Measurements from ENCODE around the gene KLHL22. TPM values are rescaled to one million over a fixed set of nuclear protein-coding genes. Genes with fewer than 3 reads are reported as not detected.

The KLHL22 gene
- total RNA-seq, 4 donors from 2014 or later, result 38.0 to 76.9 (median 61.0) TPM

- Histone ChIP-seq H3K4me1 (peaks cover 15 to 42% of the 10 kb centered on the region in 2 donors), H3K27ac (no peak overlapping the region), H3K4me3 (replicated peaks in 1 of 3) (no peak overlapping the region), H3K9me3 (no peaks in the 10 kb centered on the region), H3K36me3 (no peaks in the 10 kb centered on the region), H3K27me3 (no peaks in the 10 kb centered on the region)
- no peak for TF ChIP-seq CTCF (IDR thresholded peaks at IDR 0.05)
- no peak for TF ChIP-seq POLR2A (IDR thresholded peaks at IDR 0.05)
- 95% methylated on average over 2 of the region's 2 CpGs for WGBS, 2 donors
- intact Hi-C loops (cut with DNase I), result no loop called here
- DNase-seq, result no peak
Measured at GRCh38 chr22:20397498-20397897, 98.1 kb downstream of the KLHL22 start.

DNA sequence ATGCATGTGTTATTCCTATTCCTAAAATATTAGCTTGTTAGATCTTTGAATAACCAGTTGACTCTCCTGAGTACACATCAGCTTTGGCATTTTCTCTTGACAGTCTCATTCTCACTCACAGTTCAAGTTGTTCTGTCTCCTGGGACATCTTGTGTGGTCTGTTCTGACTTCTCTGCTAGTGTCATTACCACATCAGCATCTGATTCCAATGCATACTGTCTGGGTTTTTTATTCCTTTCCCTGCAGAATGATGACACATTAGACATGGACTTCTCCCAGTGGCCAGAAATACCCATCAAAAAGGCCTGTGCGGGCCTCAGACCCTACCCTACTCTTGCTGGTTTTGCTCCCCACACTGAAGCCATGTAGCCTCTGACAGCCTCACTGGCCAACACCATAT, 99.0 kb downstream of the KLHL22 start:
- Histone ChIP-seq H3K27me3 (no peaks in the 10 kb centered on the region), H3K9me3 (no peaks in the 10 kb centered on the region), H3K27ac (no peak overlapping the region), H3K4me3 (replicated peaks in 1 of 3) (no peak overlapping the region), H3K36me3 (no peaks in the 10 kb centered on the region), H3K4me1 (peaks cover 15 to 42% of the 10 kb centered on the region in 2 donors)
- intact Hi-C loops (cut with DNase I), result no loop called here
- 82 to 87% methylated on average over 1 of the region's 1 CpG for WGBS, 2 donors
- no peak for DNase-seq
- TF ChIP-seq POLR2A (IDR thresholded peaks at IDR 0.05), result no peak
- no peak for TF ChIP-seq CTCF (IDR thresholded peaks at IDR 0.05)

GRCh38 chr22:20395907-20396287, 99.7 kb downstream of the KLHL22 start:
- Histone ChIP-seq H3K9me3 (no peaks in the 10 kb centered on the region), H3K36me3 (no peaks in the 10 kb centered on the region), H3K4me3 (replicated peaks in 1 of 3) (no peak overlapping the region), H3K27ac (no peak overlapping the region), H3K4me1 (peaks cover 11 to 35% of the 10 kb centered on the region in 2 donors), H3K27me3 (no peaks in the 10 kb centered on the region)
- TF ChIP-seq POLR2A (IDR thresholded peaks at IDR 0.05) (no peak), CTCF (IDR thresholded peaks at IDR 0.05) (no peak)
- 65 to 73% methylated on average over 2 of the region's 2 CpGs for WGBS, 2 donors
- intact Hi-C loops (cut with DNase I), result no loop called here
- DNase-seq, result no peak

- peak; percentile 41 to 47 for DNase-seq
- H3K9me3 ChIP-seq, result no peaks in the 10 kb centered on the region
- no peak for TF ChIP-seq POLR2A (IDR thresholded peaks at IDR 0.05)
- TF ChIP-seq CTCF (IDR thresholded peaks at IDR 0.05), result no peak
- no peaks in the 10 kb centered on the region for H3K36me3 ChIP-seq
- WGBS, 2 donors, result 69 to 70% methylated on average over 20 of the region's 20 CpGs
- no peak overlapping the region for H3K4me3 ChIP-seq (replicated peaks in 1 of 3)
- no peak overlapping the region for H3K27ac ChIP-seq
- intact Hi-C loops (cut with DNase I), result no loop called here
- H3K4me1 ChIP-seq, result peaks cover 11 to 29% of the 10 kb centered on the region in 2 donors
- no peaks in the 10 kb centered on the region for H3K27me3 ChIP-seq
Measured at GRCh38 chr22:20395181-20395906, 100.3 kb downstream of the KLHL22 start.

- Histone ChIP-seq H3K4me1 (peaks cover 11 to 24% of the 10 kb centered on the region in 2 donors), H3K27ac (peak within 1 kb of the TSS; percentile 39 to 74 (median 44)), H3K4me3 (replicated peaks in 1 of 3) (peak within 1 kb of the TSS; percentile 39 to 57 (median 51)), H3K27me3 (no peaks in the 10 kb centered on the region), H3K9me3 (no peaks in the 10 kb centered on the region), H3K36me3 (no peaks in the 10 kb centered on the region)
- WGBS, 2 donors, result 2 to 12% methylated on average over 17 to 27 of the region's 71 CpGs
- intact Hi-C loops (cut with DNase I), result no loop called here
- DNase-seq, result peak; percentile 90 to 93
- TF ChIP-seq CTCF (IDR thresholded peaks at IDR 0.05) (peak in 3 of 6 experiments; percentile 4 to 21 (median 7)), POLR2A (IDR thresholded peaks at IDR 0.05) (peak in 1 of 2 donors; percentile 78)
Measured at GRCh38 chr22:20393705-20394476, 101.7 kb downstream of the KLHL22 start, which contains the start of gene ZNF74. Gene ZNF74, plus strand, starts transcription at chr22:20394151. Its CDS starts 478 bp downstream, at chr22:20394629.
